Right lobe of liver (tissue), 4 donors: ENCODE results near the gene CDC42EP4.

Source experiments
- CTCF ChIP-seq, 4 donors: fragments of 200-600 bp in 3 of 4; fragments of 450-650 bp in 1 of 4; IDR thresholded peaks; one replicate each; pipeline versions ENCODE4 v1.5.1 to v1.8.0; 2016 to 2022; ENCODE audit warnings: antibody characterized with exemption in 4 of 4, mild to moderate bottlenecking in 2 of 4
- POLR2A ChIP-seq: fragments of 450-650 bp; IDR thresholded peaks from one replicate; pipeline ENCODE4 v1.6.1; 2017; ENCODE audit warnings: antibody characterized with exemption, mild to moderate bottlenecking
- donor health status: DM: no; HTN: no; CAD: no.
- donor health status: DM: no; HTN: no; CAD: no.
- donor health status: DM: no; HTN: yes; CAD: no.

- TF ChIP-seq CTCF (IDR thresholded peaks at IDR 0.05) (no peak), POLR2A (no peak)
Observed at GRCh38 chr17:73351764-73352163, 40.0 kb upstream of the CDC42EP4 start.
